Trophoblast cell (in vitro differentiated cells and primary cell): ENCODE results near the gene APOBEC3B.
"Not testable (repeated sequence)": the region's sequence is repeated elsewhere in the genome, so short reads cannot be mapped to it uniquely, and the experiment has no call there.

Experiments used
- DNase-seq, 2 donors: peaks; one replicate each; pipeline ENCODE4 v3.0.0-alpha.2; 2016
- H2AFZ ChIP-seq: 2 replicates; pipeline ENCODE4 v1.6.1; 2013; ENCODE audit warnings: low read length, moderate library complexity, mild to moderate bottlenecking; ENCODE audit not compliant: insufficient read depth, poor library complexity
- H2AK5ac ChIP-seq: 2 replicates; pipeline ENCODE4 v1.6.1; 2013; ENCODE audit warnings: mild to moderate bottlenecking, low read length
- H2BK120ac ChIP-seq: 2 replicates; pipeline ENCODE4 v1.6.1; 2013; ENCODE audit warnings: low read length, mild to moderate bottlenecking, moderate library complexity; ENCODE audit not compliant: insufficient read depth, poor library complexity
- H2BK12ac ChIP-seq: 2 replicates; pipeline ENCODE4 v1.6.1; 2013; ENCODE audit warnings: mild to moderate bottlenecking, low read length, moderate library complexity
- H2BK5ac ChIP-seq: 2 replicates; pipeline ENCODE4 v1.6.1; 2013; ENCODE audit warnings: low read length, low read depth, moderate library complexity, mild to moderate bottlenecking; ENCODE audit not compliant: poor library complexity
- H3K14ac ChIP-seq: 2 replicates; pipeline ENCODE4 v1.6.1; 2013; ENCODE audit warnings: mild to moderate bottlenecking, low read length
- H3K18ac ChIP-seq: 2 replicates; pipeline ENCODE4 v1.6.1; 2013; ENCODE audit warnings: mild to moderate bottlenecking, low read length
- H3K23ac ChIP-seq: 2 replicates; pipeline ENCODE4 v1.6.1; 2013; ENCODE audit warnings: low read length
- H3K27ac ChIP-seq: 2 replicates; pipeline ENCODE4 v1.5.1; 2013; ENCODE audit warnings: low read depth, mild to moderate bottlenecking, inconsistent platforms, low read length, moderate library complexity
- H3K27me3 ChIP-seq: 2 replicates; pipeline ENCODE4 v1.6.1; 2013; ENCODE audit warnings: inconsistent platforms, mild to moderate bottlenecking, low read length, moderate library complexity; ENCODE audit not compliant: insufficient read depth
- H3K36me3 ChIP-seq, 2 experiments: 1 replicate in 1 of 2; 2 replicates in 1 of 2; pipeline ENCODE4 v1.6.1; 2013; ENCODE audit warnings: low read length in 2 of 2, mild to moderate bottlenecking in 2 of 2, moderate library complexity in 1 of 2; ENCODE audit not compliant: insufficient read depth in 2 of 2, control insufficient read depth in 1 of 2
- H3K4ac ChIP-seq: 2 replicates; pipeline ENCODE4 v1.6.1; 2013; ENCODE audit warnings: low read depth, mild to moderate bottlenecking, low read length, moderate library complexity
- H3K4me1 ChIP-seq, 2 experiments: 1 replicate in 1 of 2; 2 replicates in 1 of 2; pipeline ENCODE4 v1.6.1; 2013; ENCODE audit warnings: low read length in 2 of 2, mild to moderate bottlenecking in 2 of 2, moderate library complexity in 1 of 2; ENCODE audit not compliant: insufficient read depth in 2 of 2, control insufficient read depth in 1 of 2
- H3K4me2 ChIP-seq: 2 replicates; pipeline ENCODE4 v1.6.1; 2013; ENCODE audit warnings: inconsistent platforms, mild to moderate bottlenecking, low read length, moderate library complexity
- H3K4me3 ChIP-seq: 2 replicates; pipeline ENCODE4 v1.5.1; 2013; ENCODE audit warnings: mild to moderate bottlenecking, low read depth, low read length, inconsistent platforms
- H3K79me1 ChIP-seq: one replicate; pipeline ENCODE4 v1.6.1; 2013; ENCODE audit warnings: low read length
- H3K79me2 ChIP-seq: 2 replicates; pipeline ENCODE4 v1.6.1; 2013; ENCODE audit warnings: low read length, mild to moderate bottlenecking; ENCODE audit not compliant: control insufficient read depth, insufficient read depth, poor library complexity
- H3K9ac ChIP-seq: 2 replicates; pipeline ENCODE4 v1.6.1; 2013; ENCODE audit warnings: mild to moderate bottlenecking, low read length
- H3K9me3 ChIP-seq: 2 replicates; pipeline ENCODE4 v1.6.1; 2013; ENCODE audit warnings: low read depth, mild to moderate bottlenecking, control low read depth, inconsistent platforms, low read length; ENCODE audit not compliant: insufficient read depth
- H4K12ac ChIP-seq: 2 replicates; pipeline ENCODE4 v1.6.1; 2013; ENCODE audit warnings: low read depth, mild to moderate bottlenecking, low read length, moderate library complexity
- H4K8ac ChIP-seq: 2 replicates; pipeline ENCODE4 v1.6.1; 2013; ENCODE audit warnings: low read depth, mild to moderate bottlenecking, low read length, moderate library complexity
- H4K91ac ChIP-seq: one replicate; pipeline ENCODE4 v1.6.1; 2013; ENCODE audit warnings: low read depth, mild to moderate bottlenecking, low read length, moderate library complexity
- WGBS: extraction: QIAGEN DNeasy Blood & Tissue Kit; methylation state at CpG from one replicate; pipeline ENCODE4 v1.1.7; 2013; ENCODE audit warnings: missing lambda C conversion rate; ENCODE audit not compliant: insufficient read length, insufficient coverage; ENCODE audit errors: extremely low coverage; 5-methylcytosine and 5-hydroxymethylcytosine counted together

APOBEC3B gene

DNA sequence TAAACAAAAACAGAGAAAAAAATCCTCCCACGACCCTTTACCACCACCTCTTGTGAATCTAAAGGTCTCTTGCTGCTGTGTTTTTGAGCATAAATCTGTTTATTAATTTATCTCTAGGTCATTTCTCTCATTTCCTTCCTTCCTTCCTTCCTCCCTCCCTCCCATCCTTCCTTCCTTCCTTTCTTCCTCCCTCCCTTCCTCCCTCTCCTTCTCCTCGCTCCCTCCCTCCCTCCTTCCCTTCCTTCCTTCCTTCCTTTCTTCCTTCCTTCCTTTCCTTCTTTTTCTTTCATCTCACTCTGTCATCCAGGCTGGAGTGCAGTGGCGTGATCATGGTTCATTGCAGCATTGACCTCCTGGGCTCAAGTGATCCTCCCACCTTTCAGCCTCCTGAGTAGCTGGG lies 38.3 kb upstream of the APOBEC3B start:
- H3K4me3 ChIP-seq, result no peak overlapping the region
- no peak overlapping the region for H4K12ac ChIP-seq
- no peak overlapping the region for H3K4ac ChIP-seq
- H2BK120ac ChIP-seq, result no peak overlapping the region
- no peak overlapping the region for H3K23ac ChIP-seq
- no peak overlapping the region for H3K18ac ChIP-seq
- H3K36me3 ChIP-seq, result no peaks in the 10 kb centered on the region
- H3K79me2 ChIP-seq, result no peaks in the 10 kb centered on the region
- WGBS, result no CpG with 5 or more reads among the region's 3 CpGs
- no peak overlapping the region for H2AFZ ChIP-seq
- no peak for DNase-seq
- H3K4me1 ChIP-seq, result no peaks in the 10 kb centered on the region
- H3K9me3 ChIP-seq, result no peaks in the 10 kb centered on the region
- H4K91ac ChIP-seq, result no peak overlapping the region
- no peak overlapping the region for H3K27ac ChIP-seq
- H3K27me3 ChIP-seq, result no peaks in the 10 kb centered on the region
- no peak overlapping the region for H3K4me2 ChIP-seq
- H4K8ac ChIP-seq, result no peak overlapping the region
- H2BK12ac ChIP-seq, result no peak overlapping the region
- H3K9ac ChIP-seq, result no peak overlapping the region
- no peak overlapping the region for H3K14ac ChIP-seq
- H3K79me1 ChIP-seq, result no peaks in the 10 kb centered on the region
- H2AK5ac ChIP-seq, result no peak overlapping the region
- H2BK5ac ChIP-seq, result no peak overlapping the region

DNA sequence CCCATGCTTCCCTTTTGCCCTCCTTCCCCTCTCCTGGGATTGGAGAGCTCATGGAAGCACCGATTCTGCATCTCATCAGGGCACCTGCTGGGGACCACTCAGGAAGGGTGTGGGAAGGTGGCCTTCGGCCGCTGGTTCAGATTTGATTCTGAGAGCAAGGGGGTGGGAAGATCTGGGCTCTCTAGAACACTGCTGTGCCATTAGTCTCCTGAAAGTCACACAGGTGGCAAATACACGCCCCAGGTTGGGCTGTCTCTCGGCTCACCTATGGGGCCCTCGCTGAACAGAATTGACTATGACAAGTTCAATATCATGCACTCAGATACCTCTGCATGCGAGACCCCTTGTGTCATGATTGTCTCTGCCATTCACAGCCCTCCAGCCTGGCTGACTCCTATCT lies 37.5 kb upstream of the APOBEC3B start:
- Histone ChIP-seq H3K79me2 (no peaks in the 10 kb centered on the region), H2AFZ (no peak overlapping the region), H2BK12ac (no peak overlapping the region), H4K91ac (no peak overlapping the region), H2AK5ac (no peak overlapping the region), H3K27me3 (no peaks in the 10 kb centered on the region), H3K4ac (no peak overlapping the region), H3K4me1 (no peaks in the 10 kb centered on the region), H3K9ac (no peak overlapping the region), H2BK5ac (no peak overlapping the region), H3K4me3 (no peak overlapping the region), H3K9me3 (no peaks in the 10 kb centered on the region), H2BK120ac (no peak overlapping the region), H3K4me2 (no peak overlapping the region), H3K27ac (no peak overlapping the region), H3K23ac (no peak overlapping the region), H3K14ac (no peak overlapping the region), H3K36me3 (no peaks in the 10 kb centered on the region), H4K12ac (no peak overlapping the region), H4K8ac (no peak overlapping the region), H3K79me1 (no peaks in the 10 kb centered on the region), H3K18ac (no peak overlapping the region)
- no peak for DNase-seq
- no CpG with 5 or more reads among the region's 7 CpGs for WGBS

DNA sequence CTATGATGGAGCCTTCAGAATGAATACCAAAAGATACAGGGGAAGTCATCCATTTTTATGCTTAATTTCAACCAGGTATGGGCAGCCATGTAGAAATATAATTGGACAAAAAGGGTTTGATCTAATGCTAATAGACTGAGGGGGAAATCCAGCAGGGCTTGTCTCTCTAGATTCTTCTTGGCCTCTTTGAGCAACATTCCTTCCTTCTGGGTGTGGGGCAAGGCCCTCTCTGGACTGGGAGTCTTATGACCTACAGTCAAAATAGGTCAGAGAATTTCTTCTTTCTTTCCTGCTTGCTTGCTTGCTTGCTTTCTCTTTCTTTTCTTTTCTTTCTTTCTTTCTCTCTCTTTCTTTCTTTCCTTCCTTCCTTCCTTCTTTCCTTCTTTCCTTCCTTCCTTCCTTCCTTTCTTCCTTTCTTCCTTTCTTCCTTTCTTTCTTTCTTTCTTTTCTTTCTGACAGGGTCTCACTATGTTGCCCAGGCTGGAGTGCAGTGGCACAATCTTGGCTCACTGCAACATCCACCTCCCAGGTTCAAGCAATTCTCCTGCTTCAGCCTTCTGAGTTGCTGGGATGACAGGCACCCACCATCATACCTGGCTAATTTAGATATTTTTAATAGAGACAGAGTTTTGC lies 36.3 kb upstream of the APOBEC3B start:
- DNase-seq, result peak; percentile 41 to 74
- H3K4me3 ChIP-seq, H3K18ac ChIP-seq, H2BK120ac ChIP-seq, H3K79me2 ChIP-seq, H3K4ac ChIP-seq, H2BK5ac ChIP-seq, H3K23ac ChIP-seq, H3K9me3 ChIP-seq, H4K12ac ChIP-seq, H3K27ac ChIP-seq, H3K14ac ChIP-seq, H3K4me2 ChIP-seq, H2BK12ac ChIP-seq, H3K4me1 ChIP-seq, H3K79me1 ChIP-seq, H3K27me3 ChIP-seq, H3K36me3 ChIP-seq, H4K8ac ChIP-seq, H3K9ac ChIP-seq, H4K91ac ChIP-seq, H2AK5ac ChIP-seq, H2AFZ ChIP-seq: not testable (repeated sequence)

DNA sequence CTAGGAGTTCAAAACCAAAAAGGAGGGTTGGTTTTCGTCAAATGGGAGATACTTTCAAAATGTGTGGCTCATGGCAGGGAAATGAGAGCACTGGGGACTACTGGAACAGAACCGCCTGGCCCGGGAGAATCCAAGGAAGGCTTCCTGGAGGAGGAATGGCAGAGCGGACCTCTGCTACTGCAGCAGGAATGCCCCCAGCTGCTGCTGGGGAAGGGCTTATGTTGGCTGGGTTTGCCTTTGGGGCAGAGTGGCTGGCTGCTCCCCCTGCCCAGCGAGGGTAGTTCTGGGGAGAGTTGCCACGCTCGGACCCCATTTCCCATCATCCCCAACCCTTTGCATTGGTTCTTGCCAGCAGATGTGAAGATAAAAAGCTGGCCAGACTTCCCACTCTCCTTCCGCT lies 35.4 kb upstream of the APOBEC3B start:
- Histone ChIP-seq H3K18ac (no peak overlapping the region), H2BK120ac (no peak overlapping the region), H3K4ac (no peak overlapping the region), H3K14ac (no peak overlapping the region), H2AK5ac (no peak overlapping the region), H3K9me3 (no peaks in the 10 kb centered on the region), H4K8ac (no peak overlapping the region), H3K27ac (no peak overlapping the region), H2BK12ac (no peak overlapping the region), H4K91ac (no peak overlapping the region), H3K4me3 (no peak overlapping the region), H3K4me2 (no peak overlapping the region), H2AFZ (no peak overlapping the region), H3K79me2 (no peaks in the 10 kb centered on the region), H3K9ac (no peak overlapping the region), H3K23ac (no peak overlapping the region), H3K4me1 (no peaks in the 10 kb centered on the region), H3K27me3 (no peaks in the 10 kb centered on the region), H2BK5ac (no peak overlapping the region), H3K79me1 (no peaks in the 10 kb centered on the region), H4K12ac (no peak overlapping the region), H3K36me3 (no peaks in the 10 kb centered on the region)
- no peak for DNase-seq
- no CpG with 5 or more reads among the region's 8 CpGs for WGBS
